Activated naive CD8-positive, alpha-beta T cell treated with anti-CD3 and anti-CD28 coated beads for 36 hours (primary cell): ENCODE measurements around the gene P4HA3. TPM values are rescaled to one million over a fixed set of nuclear protein-coding genes. Genes with fewer than 3 reads are reported as not detected.
"Not testable (repeated sequence)": the region's sequence is repeated elsewhere in the genome, so short reads cannot be mapped to it uniquely, and the experiment has no call there.

ENCODE experiments used
- DNase-seq: peaks from one replicate; pipeline ENCODE4 v3.0.0; 2021
- H3K27ac Mint-ChIP-seq: one replicate; pipeline ENCODE4 v1.8.0; 2022; ENCODE audit warnings: mild to moderate bottlenecking, moderate library complexity, mixed read lengths
- H3K27me3 Mint-ChIP-seq: one replicate; pipeline ENCODE4 v1.8.0; 2022; ENCODE audit warnings: mild to moderate bottlenecking, mixed read lengths
- H3K36me3 Mint-ChIP-seq: one replicate; pipeline ENCODE4 v1.8.0; 2021; ENCODE audit warnings: mild to moderate bottlenecking, mixed read lengths
- H3K4me1 Mint-ChIP-seq: one replicate; pipeline ENCODE4 v1.8.0; 2021; ENCODE audit warnings: mixed read lengths
- H3K4me3 Mint-ChIP-seq: one replicate; pipeline ENCODE4 v1.8.0; 2022; ENCODE audit warnings: mild to moderate bottlenecking, moderate library complexity, mixed read lengths
- H3K9me3 Mint-ChIP-seq: one replicate; pipeline ENCODE4 v1.8.0; 2022; ENCODE audit warnings: mixed read lengths
- total RNA-seq, 2 experiments: library from RNA; stranded (reverse); gene quantifications; one replicate each; pipeline ENCODE4 v1.2.3, GENCODE V29; 2021

P4HA3 gene
- not detected for total RNA-seq

DNA sequence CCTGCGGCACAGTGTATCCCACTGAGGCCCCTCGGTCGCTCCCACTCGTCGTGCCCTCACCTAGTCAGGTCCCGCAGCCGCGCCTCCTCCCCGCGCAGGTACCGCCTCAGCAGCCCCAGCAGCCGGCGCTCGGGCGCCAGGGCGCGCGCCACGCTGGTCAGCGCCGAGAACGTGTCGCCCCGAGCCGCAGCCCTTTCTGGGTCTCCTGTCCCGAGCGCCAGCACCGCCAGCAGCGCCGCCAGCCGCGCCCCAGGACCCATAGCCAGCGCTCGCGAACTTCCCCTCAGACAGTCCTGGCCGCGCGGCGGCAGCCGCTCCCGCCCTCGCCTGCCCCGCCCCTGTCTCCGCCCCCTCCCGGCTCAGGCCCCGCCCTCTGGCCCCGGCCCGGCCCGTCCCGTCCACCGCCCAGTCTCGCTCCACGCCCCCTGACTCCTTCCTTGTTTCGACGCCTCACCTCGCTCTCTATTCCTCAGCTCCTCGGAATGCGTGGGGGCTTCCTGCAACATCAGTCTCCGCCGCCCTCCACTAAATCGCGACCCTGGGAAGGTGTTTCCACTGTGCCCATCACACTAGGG, at the start of gene P4HA3:
Gene P4HA3, minus strand, starts transcription at position 289 of the 575 bp plus-strand sequence. Its CDS starts 29 bp downstream, at position 260.
- peaks cover 50% of the 10 kb centered on the region for H3K27me3 Mint-ChIP-seq
- peak; percentile 59 for DNase-seq
- peaks cover 1% of the 10 kb centered on the region for H3K4me1 Mint-ChIP-seq
- no peak within 1 kb of the TSS for H3K27ac Mint-ChIP-seq
- H3K9me3 Mint-ChIP-seq = peaks cover 3% of the 10 kb centered on the region
- H3K36me3 Mint-ChIP-seq = no peaks in the 10 kb centered on the region
- H3K4me3 Mint-ChIP-seq = peak within 1 kb of the TSS; percentile 60

DNA sequence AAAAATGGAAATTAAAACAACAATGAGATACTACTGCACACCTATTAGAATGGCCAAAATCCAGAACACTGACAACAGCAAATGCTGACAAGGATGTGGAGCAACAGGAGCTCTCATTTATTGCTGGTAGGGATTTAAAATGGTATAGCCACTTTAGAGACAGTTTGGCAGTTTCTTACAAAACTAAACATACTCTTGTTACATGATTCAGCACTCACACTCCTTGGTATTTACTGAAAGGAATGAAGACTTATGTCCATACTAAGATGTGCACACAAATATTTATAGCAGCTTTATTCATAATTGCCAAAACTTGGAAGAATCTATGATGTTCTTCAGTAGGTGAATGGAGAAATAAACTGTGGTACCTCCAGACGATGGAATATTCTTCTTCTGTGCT, 46.0 kb upstream of the P4HA3 start:
- H3K4me1 Mint-ChIP-seq = no peaks in the 10 kb centered on the region
- H3K36me3 Mint-ChIP-seq = peaks cover 31% of the 10 kb centered on the region
- no peaks in the 10 kb centered on the region for H3K9me3 Mint-ChIP-seq
- no peak for DNase-seq
- no peak overlapping the region for H3K27ac Mint-ChIP-seq
- no peak overlapping the region for H3K4me3 Mint-ChIP-seq
- H3K27me3 Mint-ChIP-seq = no peaks in the 10 kb centered on the region

GRCh38 chr11:74355626-74356025, 44.2 kb upstream of the P4HA3 start:
- Mint-ChIP-seq H3K36me3 (peaks cover 21% of the 10 kb centered on the region), H3K27me3 (no peaks in the 10 kb centered on the region), H3K4me3 (no peak overlapping the region), H3K27ac (no peak overlapping the region), H3K4me1 (no peaks in the 10 kb centered on the region), H3K9me3 (no peaks in the 10 kb centered on the region)
- no peak for DNase-seq

GRCh38 chr11:74354036-74354435, 42.6 kb upstream of the P4HA3 start:
- peaks cover 15% of the 10 kb centered on the region for H3K36me3 Mint-ChIP-seq
- no peak overlapping the region for H3K27ac Mint-ChIP-seq
- no peaks in the 10 kb centered on the region for H3K9me3 Mint-ChIP-seq
- DNase-seq = no peak
- H3K27me3 Mint-ChIP-seq = no peaks in the 10 kb centered on the region
- H3K4me3 Mint-ChIP-seq = no peak overlapping the region
- H3K4me1 Mint-ChIP-seq = no peaks in the 10 kb centered on the region

- no peak overlapping the region for H3K27ac Mint-ChIP-seq
- H3K4me3 Mint-ChIP-seq = no peak overlapping the region
- H3K4me1 Mint-ChIP-seq = no peaks in the 10 kb centered on the region
- H3K36me3 Mint-ChIP-seq = peaks cover 12% of the 10 kb centered on the region
- DNase-seq = no peak
- H3K27me3 Mint-ChIP-seq = no peaks in the 10 kb centered on the region
- H3K9me3 Mint-ChIP-seq = no peaks in the 10 kb centered on the region
Measured at GRCh38 chr11:74347381-74347780, 35.9 kb upstream of the P4HA3 start.

GRCh38 chr11:74345420-74345819, 34.0 kb upstream of the P4HA3 start:
- peaks cover 4% of the 10 kb centered on the region for H3K36me3 Mint-ChIP-seq
- DNase-seq = no peak
- H3K4me3 Mint-ChIP-seq = no peak overlapping the region
- H3K27ac Mint-ChIP-seq = no peak overlapping the region
- H3K4me1 Mint-ChIP-seq = no peaks in the 10 kb centered on the region
- no peaks in the 10 kb centered on the region for H3K9me3 Mint-ChIP-seq
- no peaks in the 10 kb centered on the region for H3K27me3 Mint-ChIP-seq

DNA sequence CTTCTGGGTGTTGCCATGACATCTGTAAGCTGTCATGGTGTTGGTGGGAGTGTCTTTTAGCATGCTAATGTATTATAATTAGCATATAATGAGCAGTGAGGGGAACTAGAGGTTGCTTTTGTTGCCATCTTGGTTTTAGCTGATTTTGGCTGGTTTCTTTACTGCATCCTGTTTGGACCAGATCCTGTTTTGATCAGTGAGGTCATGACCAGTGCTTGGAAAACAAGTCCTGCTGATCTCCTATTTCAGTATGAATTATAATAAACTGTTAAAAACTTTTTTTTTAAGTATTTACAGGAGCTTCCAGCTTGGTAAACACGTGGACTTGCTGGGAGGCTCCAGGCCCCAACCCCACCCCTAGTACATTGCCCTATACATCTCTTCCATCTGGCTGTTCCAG, 30.5 kb upstream of the P4HA3 start:
- H3K36me3 Mint-ChIP-seq = peaks cover 8% of the 10 kb centered on the region
- H3K9me3 Mint-ChIP-seq = no peaks in the 10 kb centered on the region
- H3K4me3 Mint-ChIP-seq = no peak overlapping the region
- no peaks in the 10 kb centered on the region for H3K27me3 Mint-ChIP-seq
- DNase-seq = no peak
- no peaks in the 10 kb centered on the region for H3K4me1 Mint-ChIP-seq
- no peak overlapping the region for H3K27ac Mint-ChIP-seq

- H3K4me1 Mint-ChIP-seq = no peaks in the 10 kb centered on the region
- no peak overlapping the region for H3K4me3 Mint-ChIP-seq
- H3K27me3 Mint-ChIP-seq = no peaks in the 10 kb centered on the region
- no peak overlapping the region for H3K27ac Mint-ChIP-seq
- H3K36me3 Mint-ChIP-seq = peaks cover 8% of the 10 kb centered on the region
- no peak for DNase-seq
- H3K9me3 Mint-ChIP-seq = no peaks in the 10 kb centered on the region
Measured at GRCh38 chr11:74339619-74340018, 28.2 kb upstream of the P4HA3 start.

- Mint-ChIP-seq H3K4me3 (no peak overlapping the region), H3K4me1 (no peaks in the 10 kb centered on the region), H3K36me3 (peaks cover 8% of the 10 kb centered on the region)
Measured at GRCh38 chr11:74338963-74339362, 27.5 kb upstream of the P4HA3 start.

GRCh38 chr11:74333193-74333592, 21.8 kb upstream of the P4HA3 start:
- H3K27me3 Mint-ChIP-seq = no peaks in the 10 kb centered on the region
- H3K4me1 Mint-ChIP-seq = no peaks in the 10 kb centered on the region
- no peaks in the 10 kb centered on the region for H3K9me3 Mint-ChIP-seq
- no peak for DNase-seq
- H3K27ac Mint-ChIP-seq = no peak overlapping the region
- H3K4me3 Mint-ChIP-seq = no peak overlapping the region
- peaks cover 3% of the 10 kb centered on the region for H3K36me3 Mint-ChIP-seq

More at GRCh38 chr11:74338963-74339362, 27.5 kb upstream of the P4HA3 start:
- no peak for DNase-seq
- no peak overlapping the region for H3K27ac Mint-ChIP-seq
- no peaks in the 10 kb centered on the region for H3K9me3 Mint-ChIP-seq
- no peaks in the 10 kb centered on the region for H3K27me3 Mint-ChIP-seq

DNA sequence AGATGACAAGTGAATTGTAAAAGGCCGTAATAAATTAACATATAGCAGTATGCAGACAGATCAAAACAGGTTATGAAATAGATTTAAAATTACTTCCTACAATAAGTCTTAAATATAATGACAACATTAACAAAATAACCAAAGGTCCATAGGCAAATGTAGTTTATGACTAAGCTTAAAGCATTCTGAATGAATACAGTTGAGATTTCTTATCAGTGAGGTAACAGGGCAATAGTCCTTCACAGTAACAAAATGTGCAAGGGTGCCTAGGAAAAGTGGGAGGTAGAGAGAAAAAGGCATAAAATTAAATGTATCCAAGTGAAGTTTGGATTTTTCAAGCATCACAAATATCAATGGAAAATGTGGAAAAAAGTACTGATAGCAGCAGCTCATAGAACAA, 20.9 kb upstream of the P4HA3 start:
- DNase-seq = no peak
- no peak overlapping the region for H3K27ac Mint-ChIP-seq
- H3K4me1 Mint-ChIP-seq = no peaks in the 10 kb centered on the region
- H3K9me3 Mint-ChIP-seq = no peaks in the 10 kb centered on the region
- H3K4me3 Mint-ChIP-seq = no peak overlapping the region
- peaks cover 5% of the 10 kb centered on the region for H3K36me3 Mint-ChIP-seq
- H3K27me3 Mint-ChIP-seq = no peaks in the 10 kb centered on the region

DNA sequence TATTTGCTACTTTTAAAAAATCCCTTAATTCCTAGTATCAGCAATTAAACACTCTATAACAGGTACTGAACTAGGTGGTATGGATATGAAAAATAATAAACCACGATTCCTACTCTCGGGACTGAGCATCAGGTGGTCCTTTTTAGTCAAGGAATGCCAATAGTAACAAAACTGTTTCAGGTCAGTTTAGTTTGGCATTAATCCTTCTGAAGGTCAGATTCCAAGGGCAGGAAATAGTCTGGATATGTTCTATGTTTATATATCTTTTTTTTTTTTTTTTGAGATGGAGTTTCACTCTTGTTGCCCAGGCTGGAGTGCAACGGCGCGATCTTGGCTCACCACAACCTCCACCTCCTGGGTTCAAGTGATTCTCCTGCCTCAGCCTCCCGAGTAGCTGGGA, 19.6 kb upstream of the P4HA3 start:
- not testable (repeated sequence) for H3K4me3 Mint-ChIP-seq, H3K27ac Mint-ChIP-seq, H3K9me3 Mint-ChIP-seq, H3K4me1 Mint-ChIP-seq, H3K36me3 Mint-ChIP-seq, DNase-seq, H3K27me3 Mint-ChIP-seq

GRCh38 chr11:74330075-74330858, 18.8 kb upstream of the P4HA3 start:
- no peak overlapping the region for H3K27ac Mint-ChIP-seq
- H3K9me3 Mint-ChIP-seq = no peaks in the 10 kb centered on the region
- H3K4me3 Mint-ChIP-seq = no peak overlapping the region
- no peaks in the 10 kb centered on the region for H3K4me1 Mint-ChIP-seq
- no peak for DNase-seq
- H3K36me3 Mint-ChIP-seq = peaks cover 5% of the 10 kb centered on the region
- H3K27me3 Mint-ChIP-seq = no peaks in the 10 kb centered on the region

GRCh38 chr11:74327076-74327475, 15.6 kb upstream of the P4HA3 start:
- no peak for DNase-seq
- no peaks in the 10 kb centered on the region for H3K27me3 Mint-ChIP-seq
- peaks cover 5% of the 10 kb centered on the region for H3K36me3 Mint-ChIP-seq
- no peaks in the 10 kb centered on the region for H3K9me3 Mint-ChIP-seq
- H3K4me1 Mint-ChIP-seq = no peaks in the 10 kb centered on the region
- no peak overlapping the region for H3K4me3 Mint-ChIP-seq
- H3K27ac Mint-ChIP-seq = no peak overlapping the region

GRCh38 chr11:74326665-74327064, 15.2 kb upstream of the P4HA3 start:
- no peaks in the 10 kb centered on the region for H3K27me3 Mint-ChIP-seq
- H3K36me3 Mint-ChIP-seq = peaks cover 5% of the 10 kb centered on the region
- no peaks in the 10 kb centered on the region for H3K9me3 Mint-ChIP-seq
- H3K4me3 Mint-ChIP-seq = no peak overlapping the region
- no peak for DNase-seq
- no peak overlapping the region for H3K27ac Mint-ChIP-seq
- no peaks in the 10 kb centered on the region for H3K4me1 Mint-ChIP-seq
